ENCODE measurements around the gene RPLP2. TPM values are rescaled to one million over a fixed set of nuclear protein-coding genes. Genes with fewer than 3 reads are reported as not detected.

Gene RPLP2
- total RNA-seq, 2 donors from 2014 or later = 170 to 221 TPM

DNA sequence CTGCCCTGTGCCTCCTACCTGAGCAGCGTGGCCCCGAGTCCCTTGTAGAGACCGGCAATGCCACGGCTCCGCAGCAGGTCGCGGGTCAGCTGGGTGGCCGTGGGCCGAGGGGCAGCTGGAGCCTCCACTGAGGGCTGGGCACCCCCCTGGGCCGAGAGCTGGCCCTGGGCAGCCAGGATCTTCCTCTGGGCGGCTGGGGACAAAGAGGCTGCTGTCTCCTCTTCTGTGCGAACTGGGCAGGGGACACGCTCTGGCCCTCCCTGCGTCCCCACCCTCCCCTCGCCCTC, 17.3 kb upstream of the RPLP2 start:
- H3K36me3 ChIP-seq = no peaks in the 10 kb centered on the region
- no peak for ATAC-seq (ENCODE audit: insufficient number of reproducible peaks, low FRiP score, low read depth)

DNA sequence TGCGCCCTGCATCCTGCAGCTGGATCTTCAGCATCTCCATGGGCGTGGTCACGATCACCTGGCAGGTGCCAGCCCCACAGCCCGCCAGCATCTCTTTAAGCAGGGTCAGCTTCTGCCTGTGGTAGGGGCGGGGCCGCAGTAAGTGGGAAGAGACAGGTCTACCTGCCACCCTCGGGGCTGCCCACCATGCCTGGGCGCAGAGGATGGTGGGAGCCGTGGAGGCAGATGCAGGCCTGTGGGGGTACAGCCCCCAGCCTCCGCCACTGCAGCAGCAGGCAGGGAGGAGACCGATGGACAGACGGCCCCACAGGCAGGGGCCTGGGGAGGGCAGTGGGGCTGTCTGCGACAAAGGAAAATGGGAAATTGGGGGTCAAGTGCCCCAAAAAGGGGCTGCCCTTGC, 16.9 kb upstream of the RPLP2 start:
- peaks cover 10 to 23% of the 10 kb centered on the region in 2 donors for H3K4me1 ChIP-seq (ENCODE audit: control insufficient read depth in 1 of 2, low read depth in 2 of 2)
- no peak overlapping the region for H3K4me3 ChIP-seq
- TF ChIP-seq, protein P1, sequence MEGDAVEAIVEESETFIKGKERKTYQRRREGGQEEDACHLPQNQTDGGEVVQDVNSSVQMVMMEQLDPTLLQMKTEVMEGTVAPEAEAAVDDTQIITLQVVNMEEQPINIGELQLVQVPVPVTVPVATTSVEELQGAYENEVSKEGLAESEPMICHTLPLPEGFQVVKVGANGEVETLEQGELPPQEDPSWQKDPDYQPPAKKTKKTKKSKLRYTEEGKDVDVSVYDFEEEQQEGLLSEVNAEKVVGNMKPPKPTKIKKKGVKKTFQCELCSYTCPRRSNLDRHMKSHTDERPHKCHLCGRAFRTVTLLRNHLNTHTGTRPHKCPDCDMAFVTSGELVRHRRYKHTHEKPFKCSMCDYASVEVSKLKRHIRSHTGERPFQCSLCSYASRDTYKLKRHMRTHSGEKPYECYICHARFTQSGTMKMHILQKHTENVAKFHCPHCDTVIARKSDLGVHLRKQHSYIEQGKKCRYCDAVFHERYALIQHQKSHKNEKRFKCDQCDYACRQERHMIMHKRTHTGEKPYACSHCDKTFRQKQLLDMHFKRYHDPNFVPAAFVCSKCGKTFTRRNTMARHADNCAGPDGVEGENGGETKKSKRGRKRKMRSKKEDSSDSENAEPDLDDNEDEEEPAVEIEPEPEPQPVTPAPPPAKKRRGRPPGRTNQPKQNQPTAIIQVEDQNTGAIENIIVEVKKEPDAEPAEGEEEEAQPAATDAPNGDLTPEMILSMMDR (IDR thresholded peaks at IDR 0.05) = no peak

More for the DNA sequence above, 17.3 kb upstream of the RPLP2 start:
- no peak overlapping the region for H3K4me3 ChIP-seq
- H3K27me3 ChIP-seq (replicated peaks; ENCODE audit: insufficient read depth) = peaks cover 8% of the 10 kb centered on the region
- no peaks in the 10 kb centered on the region for H3K9me3 ChIP-seq
- H3K27ac ChIP-seq = no peak overlapping the region
- TF ChIP-seq, protein P1 (IDR thresholded peaks at IDR 0.05) = no peak
- DNase-seq (ENCODE audit: low spot score) = no peak
- H3K4me1 ChIP-seq (ENCODE audit: control insufficient read depth in 1 of 2, low read depth in 2 of 2) = peaks cover 10 to 23% of the 10 kb centered on the region in 2 donors

DNA sequence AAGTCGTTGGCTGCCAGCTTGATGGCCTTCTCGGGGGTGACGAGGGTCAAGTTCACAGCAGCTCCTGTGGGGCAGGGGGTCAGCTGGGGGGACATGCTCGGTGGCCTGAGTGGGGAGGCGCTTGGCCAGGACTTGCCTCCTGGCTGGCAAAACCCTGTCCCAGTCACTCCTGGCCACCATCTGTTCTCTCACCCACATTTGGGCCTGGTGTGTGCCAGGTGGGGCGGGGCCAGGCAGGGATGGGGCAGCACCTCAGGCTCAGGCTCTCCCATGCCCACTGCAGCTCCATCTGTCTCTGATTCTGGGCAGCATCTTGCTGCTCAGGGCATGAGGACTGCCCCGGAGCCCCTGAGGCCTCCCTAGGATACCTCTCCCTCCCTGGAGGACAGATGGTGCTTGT, 16.2 kb upstream of the RPLP2 start:
- no peak for ATAC-seq (ENCODE audit: insufficient number of reproducible peaks, low FRiP score, low read depth)
- Histone ChIP-seq H3K27me3 (replicated peaks; ENCODE audit: insufficient read depth) (peaks cover 8% of the 10 kb centered on the region), H3K4me3 (no peak overlapping the region), H3K27ac (no peak overlapping the region), H3K36me3 (no peaks in the 10 kb centered on the region), H3K9me3 (no peaks in the 10 kb centered on the region), H3K4me1 (ENCODE audit: control insufficient read depth in 1 of 2, low read depth in 2 of 2) (peaks cover 10 to 27% of the 10 kb centered on the region in 2 donors)
- no peak for DNase-seq (ENCODE audit: low spot score)
- TF ChIP-seq, protein P1 (IDR thresholded peaks at IDR 0.05) = no peak

More for the DNA sequence above, 16.9 kb upstream of the RPLP2 start:
- no peak for DNase-seq (ENCODE audit: low spot score)
- no peak overlapping the region for H3K27ac ChIP-seq
- no peak for ATAC-seq (ENCODE audit: insufficient number of reproducible peaks, low FRiP score, low read depth)
- H3K9me3 ChIP-seq = no peaks in the 10 kb centered on the region
- peaks cover 8% of the 10 kb centered on the region for H3K27me3 ChIP-seq (replicated peaks; ENCODE audit: insufficient read depth)
- H3K36me3 ChIP-seq = no peaks in the 10 kb centered on the region

DNA sequence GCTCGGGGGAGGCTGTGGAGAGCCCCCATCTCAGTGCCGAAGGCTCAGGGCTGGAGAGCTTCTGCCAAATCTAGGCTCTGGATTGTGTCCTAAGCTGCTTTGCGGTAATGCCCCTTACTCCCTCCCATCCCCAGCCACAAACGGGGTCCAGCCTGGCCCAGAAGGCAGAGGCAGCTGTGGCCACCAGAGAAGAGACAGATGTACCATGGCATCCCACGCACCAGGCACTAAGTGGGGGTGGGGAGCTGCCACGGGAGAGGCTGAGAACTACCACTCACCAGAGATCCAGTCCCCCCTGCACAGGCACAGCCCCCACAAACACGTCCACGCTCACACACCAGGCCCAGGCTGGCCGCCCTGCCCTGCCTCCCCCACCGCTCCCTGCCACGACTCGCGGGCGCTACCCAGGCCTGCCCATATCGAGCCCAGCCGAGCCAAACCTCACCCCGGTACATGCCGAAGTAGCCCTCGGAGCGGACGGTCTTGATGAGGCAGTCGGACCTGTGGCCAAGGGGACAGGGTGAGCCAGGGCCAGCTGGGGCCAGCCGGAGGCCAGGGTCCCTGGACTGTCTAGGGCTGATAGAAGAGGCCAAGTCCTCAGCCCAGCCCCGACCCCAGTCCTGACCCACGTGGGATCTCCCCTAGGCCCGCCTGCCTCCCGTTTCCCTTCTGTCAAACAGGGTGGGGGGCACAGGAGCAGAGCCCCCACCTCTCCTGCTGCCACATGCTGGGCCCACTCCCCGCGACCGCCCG, 15.6 kb upstream of the RPLP2 start:
- Histone ChIP-seq H3K27ac (no peak overlapping the region), H3K4me1 (ENCODE audit: control insufficient read depth in 1 of 2, low read depth in 2 of 2) (peaks cover 10 to 27% of the 10 kb centered on the region in 2 donors), H3K4me3 (no peak overlapping the region), H3K36me3 (no peaks in the 10 kb centered on the region), H3K9me3 (no peaks in the 10 kb centered on the region), H3K27me3 (replicated peaks; ENCODE audit: insufficient read depth) (peaks cover 2% of the 10 kb centered on the region)
- DNase-seq (ENCODE audit: low spot score) (no peak), ATAC-seq (ENCODE audit: insufficient number of reproducible peaks, low FRiP score, low read depth) (no peak)
- TF ChIP-seq, protein P1 (IDR thresholded peaks at IDR 0.05) = no peak

DNA sequence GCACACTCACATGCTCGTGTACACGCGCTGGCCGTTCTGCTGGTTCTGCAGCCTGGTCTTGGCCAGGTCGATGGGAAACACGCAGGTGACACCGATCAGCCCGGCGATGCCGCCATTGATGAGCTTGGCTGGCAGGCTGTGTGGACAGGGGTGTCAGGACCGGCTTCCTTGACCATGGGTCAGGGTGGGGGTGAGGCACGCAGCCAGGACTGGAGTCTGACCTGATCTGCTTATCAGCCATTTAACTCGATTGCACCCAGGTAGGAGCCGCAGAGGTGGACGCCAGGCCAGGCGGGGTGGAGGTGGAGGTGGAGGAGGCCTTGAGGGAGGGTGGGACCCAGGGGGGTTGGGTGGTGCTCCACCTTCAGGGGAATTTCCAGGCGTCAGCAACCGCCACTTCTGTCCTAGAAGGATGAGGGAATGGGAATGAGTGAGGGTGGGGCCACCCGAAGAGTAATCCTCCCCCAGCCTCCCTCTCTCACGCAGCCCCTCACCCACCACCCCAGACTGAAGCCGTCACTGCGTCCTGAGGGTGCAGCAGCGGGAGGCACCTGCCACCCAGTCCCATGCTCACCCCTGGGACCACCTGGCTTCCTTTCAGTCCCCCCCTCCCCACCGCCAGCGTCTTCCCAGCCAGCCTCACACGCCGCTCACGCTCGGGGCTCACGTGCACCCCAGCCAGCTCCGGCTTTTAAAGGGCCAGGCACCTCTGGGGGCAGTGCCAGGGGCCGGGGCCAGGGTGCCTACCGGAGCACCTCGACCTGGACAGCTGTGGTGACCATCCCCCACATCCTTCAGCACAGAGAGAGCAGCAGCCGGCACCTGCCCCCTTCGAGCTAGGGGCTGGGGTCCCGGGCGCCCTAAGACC, 14.8 kb upstream of the RPLP2 start:
- TF ChIP-seq, protein P1 (IDR thresholded peaks at IDR 0.05) = no peak
- no peaks in the 10 kb centered on the region for H3K9me3 ChIP-seq
- peak overlapping the region; percentile 86 for H3K4me3 ChIP-seq
- no peaks in the 10 kb centered on the region for H3K27me3 ChIP-seq (replicated peaks; ENCODE audit: insufficient read depth)
- no peak for DNase-seq (ENCODE audit: low spot score)
- ATAC-seq (ENCODE audit: insufficient number of reproducible peaks, low FRiP score, low read depth) = no peak
- no peak overlapping the region for H3K27ac ChIP-seq
- peaks cover 10 to 27% of the 10 kb centered on the region in 2 donors for H3K4me1 ChIP-seq (ENCODE audit: control insufficient read depth in 1 of 2, low read depth in 2 of 2)
- H3K36me3 ChIP-seq = no peaks in the 10 kb centered on the region

Measured in thoracic aorta (tissue), 2 donors.